ENCODE results near the gene MLX.
"Not testable (repeated sequence)": the region's sequence is repeated elsewhere in the genome, so short reads cannot be mapped to it uniquely, and the experiment has no call there.

The MLX gene

DNA sequence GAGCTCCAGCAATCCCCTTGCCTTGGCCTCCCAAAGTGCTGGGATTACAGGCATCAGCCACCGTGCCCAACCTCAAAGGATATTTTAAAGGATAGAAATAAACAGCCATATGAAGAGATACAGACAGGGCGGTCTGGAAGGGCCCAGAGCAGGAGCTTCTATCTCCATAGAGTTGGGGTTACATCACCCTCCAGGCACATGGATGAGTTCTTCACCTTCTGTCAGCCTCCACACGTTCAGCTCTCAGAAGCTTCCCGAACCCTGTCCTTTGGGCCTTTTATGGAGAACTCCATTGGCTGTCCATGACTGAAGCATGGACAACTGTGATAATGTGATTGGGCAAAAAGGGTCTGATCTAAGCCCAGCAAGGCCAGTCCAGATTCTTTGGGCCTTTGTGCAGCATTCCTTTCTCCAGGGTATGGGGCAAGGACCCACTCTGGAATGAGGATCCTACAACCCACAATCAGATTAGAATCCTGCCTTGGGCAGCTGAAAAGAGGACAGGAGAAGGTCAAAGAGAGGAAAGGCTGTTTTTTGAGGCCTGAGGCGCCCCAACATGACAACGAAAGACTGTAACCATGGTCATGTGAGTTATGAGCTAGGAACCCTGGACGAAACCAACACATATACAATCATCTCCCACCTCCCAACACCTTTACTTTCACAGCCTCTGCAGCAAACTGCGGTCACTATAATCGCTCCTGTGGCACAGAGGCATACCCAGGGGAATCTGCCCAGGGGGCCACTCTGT is 21.0 kb upstream of the MLX start:
- not testable (repeated sequence) for H3K4me3 Mint-ChIP-seq; DNase-seq (ENCODE audit: low spot score in 2 of 2); H3K9me3 Mint-ChIP-seq; ATAC-seq; H3K27ac Mint-ChIP-seq; H3K36me3 Mint-ChIP-seq
- peaks cover 17% of the 10 kb centered on the region for H3K4me1 Mint-ChIP-seq

DNA sequence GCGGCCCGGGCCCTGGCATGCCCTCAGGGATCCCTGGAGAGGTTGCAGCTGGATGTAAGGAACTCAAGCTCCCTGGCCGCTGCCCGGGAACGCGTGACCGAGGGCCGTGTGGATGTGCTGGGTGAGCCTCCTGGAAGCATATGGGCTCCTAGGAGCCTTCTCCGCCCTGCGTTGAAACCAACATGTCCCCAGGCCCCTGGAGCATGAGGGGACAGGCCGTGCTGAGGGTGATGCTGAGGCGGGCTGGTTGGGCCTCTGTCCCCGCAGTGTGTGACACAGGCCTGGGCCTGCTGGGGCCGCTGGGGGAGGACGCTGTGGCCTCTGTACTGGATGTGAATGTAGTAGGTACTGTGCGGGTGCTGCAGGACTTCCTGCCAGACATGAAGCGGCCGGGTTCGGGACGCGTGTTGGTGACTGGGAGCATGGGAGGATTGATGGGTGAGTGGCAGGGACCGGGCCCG is 19.9 kb upstream of the MLX start:
- DNase-seq (ENCODE audit: low spot score in 2 of 2) (no peak), ATAC-seq (no peak)
- H3K4me3 Mint-ChIP-seq, result peak overlapping the region; percentile 34
- peaks cover 9% of the 10 kb centered on the region for H3K4me1 Mint-ChIP-seq
- no peaks in the 10 kb centered on the region for H3K36me3 Mint-ChIP-seq
- no peaks in the 10 kb centered on the region for H3K9me3 Mint-ChIP-seq
- no peak overlapping the region for H3K27ac Mint-ChIP-seq

DNA sequence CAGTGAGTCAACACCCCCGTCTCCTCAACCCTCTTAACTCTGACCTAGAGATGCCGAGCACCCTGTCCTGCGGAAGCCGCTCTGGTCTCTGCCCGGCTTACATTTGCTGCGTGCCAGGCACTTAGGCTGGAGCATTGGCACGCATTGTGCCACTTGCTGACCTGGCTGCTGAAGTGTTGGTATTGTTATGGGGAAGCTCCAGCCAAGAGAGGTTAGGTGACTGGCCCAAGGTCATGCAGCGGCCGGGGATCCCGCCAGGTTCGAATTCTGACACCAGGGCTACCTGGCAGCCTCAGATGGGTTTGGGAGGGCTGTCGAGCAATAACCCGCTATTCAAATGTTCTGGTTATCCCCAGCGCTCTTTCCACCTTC is 19.2 kb upstream of the MLX start:
- Mint-ChIP-seq H3K4me1 (peaks cover 9% of the 10 kb centered on the region), H3K27ac (no peak overlapping the region), H3K36me3 (no peaks in the 10 kb centered on the region), H3K4me3 (peak overlapping the region; percentile 34), H3K9me3 (no peaks in the 10 kb centered on the region)
- DNase-seq (ENCODE audit: low spot score in 2 of 2), result no peak
- no peak for ATAC-seq

DNA sequence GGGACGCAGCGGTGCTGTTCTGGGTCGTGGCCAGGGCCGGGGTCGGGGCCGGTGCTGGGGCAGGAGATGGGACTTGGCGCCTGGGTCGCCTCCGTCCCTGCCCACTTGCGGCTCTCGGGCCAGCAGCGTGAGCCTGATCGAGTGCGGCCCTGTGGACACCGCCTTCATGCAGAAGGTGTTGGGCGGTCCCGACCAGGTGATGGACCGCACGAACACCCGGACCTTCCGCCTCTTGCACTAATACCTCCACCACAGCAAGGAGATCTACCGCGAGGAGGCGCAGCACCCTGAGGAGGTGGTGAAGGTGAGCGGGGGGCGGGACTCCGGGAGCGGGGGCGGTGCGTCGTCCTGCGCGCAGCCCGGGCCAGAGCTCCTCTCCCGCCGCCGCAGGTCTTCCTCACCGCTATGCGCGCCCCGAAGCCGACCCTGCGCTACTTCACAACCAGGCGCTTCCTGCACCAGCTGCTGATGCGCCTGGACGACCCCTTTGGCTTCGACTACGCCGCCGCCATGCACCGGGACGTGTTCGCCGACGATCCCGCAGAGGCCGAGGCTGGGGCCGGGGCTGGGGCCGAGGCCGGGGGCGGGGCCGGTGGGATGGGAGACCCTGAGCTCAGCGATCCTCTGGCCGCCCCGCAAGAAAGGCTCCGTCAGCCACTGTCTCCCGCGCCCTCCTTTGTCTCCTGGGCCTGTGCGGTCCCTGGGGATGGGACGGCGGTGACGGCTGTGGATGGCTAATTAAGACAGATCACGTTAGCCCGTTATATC is 18.6 kb upstream of the MLX start:
- H3K9me3 Mint-ChIP-seq, result no peaks in the 10 kb centered on the region
- peaks cover 11% of the 10 kb centered on the region for H3K4me1 Mint-ChIP-seq
- H3K27ac Mint-ChIP-seq, result no peak overlapping the region

DNA sequence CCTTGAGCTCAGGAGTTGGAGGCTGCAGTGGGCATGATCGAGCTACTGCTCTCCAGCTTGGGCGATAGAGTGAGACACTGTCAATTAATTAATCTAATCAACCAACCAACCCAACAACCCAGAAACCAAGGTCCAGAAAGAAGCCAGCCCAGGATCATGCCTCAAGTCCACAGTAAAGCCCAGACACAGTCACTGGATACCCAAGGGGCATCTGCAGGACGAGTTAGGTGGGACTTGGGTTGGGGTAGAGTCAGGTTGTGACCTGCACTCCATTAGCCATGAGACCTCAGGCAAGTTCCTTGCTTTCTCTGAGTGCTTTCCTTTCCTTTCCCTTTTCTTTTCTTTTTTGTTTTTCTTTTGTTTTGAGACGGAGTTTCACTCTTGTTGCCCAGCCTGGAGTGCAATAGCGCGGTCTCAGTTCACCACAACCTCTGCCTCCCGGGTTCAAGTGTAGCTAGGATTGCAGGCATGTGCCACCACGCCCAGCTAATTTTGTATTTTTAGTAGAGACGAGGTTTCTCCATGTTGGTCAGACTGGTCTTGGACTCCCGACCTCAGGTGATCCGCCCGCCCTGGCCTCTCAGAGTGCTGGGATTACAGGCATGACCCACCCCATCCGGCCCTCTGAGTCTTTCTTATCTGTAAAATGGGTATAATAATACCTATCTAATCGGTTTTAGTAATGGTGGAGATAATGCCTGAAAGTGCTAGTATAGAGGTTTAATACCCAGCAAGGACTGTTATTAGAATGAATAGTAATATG is 17.7 kb upstream of the MLX start:
- ATAC-seq (no peak), DNase-seq (ENCODE audit: low spot score in 2 of 2) (no peak)
- Mint-ChIP-seq H3K27ac (no peak overlapping the region), H3K4me1 (peaks cover 19% of the 10 kb centered on the region), H3K36me3 (no peaks in the 10 kb centered on the region), H3K9me3 (no peaks in the 10 kb centered on the region), H3K4me3 (peak overlapping the region; percentile 34)

More for the DNA sequence above, 18.6 kb upstream of the MLX start:
- Mint-ChIP-seq H3K36me3 (no peaks in the 10 kb centered on the region), H3K4me3 (peak overlapping the region; percentile 34)
- DNase-seq (ENCODE audit: low spot score in 2 of 2), result peak; percentile 57 to 78
- peak; percentile 85 for ATAC-seq

DNA sequence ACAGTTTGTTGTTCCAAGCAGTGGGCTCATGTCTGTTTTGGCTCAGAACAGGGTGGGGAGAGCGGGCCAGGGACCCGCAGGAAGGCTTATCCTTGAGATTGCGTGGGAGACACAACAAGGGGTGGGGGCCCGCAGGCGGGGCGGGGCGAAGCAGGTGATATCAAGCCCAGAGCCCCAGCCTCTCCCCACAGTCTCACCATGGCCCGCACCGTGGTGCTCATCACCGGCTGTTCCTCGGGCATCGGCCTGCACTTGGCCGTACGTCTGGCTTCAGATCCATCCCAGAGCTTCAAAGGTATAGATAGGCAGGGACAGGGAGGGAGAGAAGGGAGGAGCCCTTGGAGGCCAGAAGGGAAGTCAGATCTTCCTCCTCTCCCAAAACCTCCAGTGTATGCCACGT is 14.2 kb upstream of the MLX start, which contains the start of gene HSD17B1:
HSD17B1 (plus strand) TSS at position 188 of the 400 bp plus-strand sequence; CDS start at position 199, 11 bp downstream.
- not testable (repeated sequence) for DNase-seq (ENCODE audit: low spot score in 2 of 2); H3K9me3 Mint-ChIP-seq; ATAC-seq; H3K36me3 Mint-ChIP-seq
- H3K4me3 Mint-ChIP-seq, result peak within 1 kb of the TSS; percentile 90
- peaks cover 25% of the 10 kb centered on the region for H3K4me1 Mint-ChIP-seq
- H3K27ac Mint-ChIP-seq, result peak within 1 kb of the TSS; percentile 93

DNA sequence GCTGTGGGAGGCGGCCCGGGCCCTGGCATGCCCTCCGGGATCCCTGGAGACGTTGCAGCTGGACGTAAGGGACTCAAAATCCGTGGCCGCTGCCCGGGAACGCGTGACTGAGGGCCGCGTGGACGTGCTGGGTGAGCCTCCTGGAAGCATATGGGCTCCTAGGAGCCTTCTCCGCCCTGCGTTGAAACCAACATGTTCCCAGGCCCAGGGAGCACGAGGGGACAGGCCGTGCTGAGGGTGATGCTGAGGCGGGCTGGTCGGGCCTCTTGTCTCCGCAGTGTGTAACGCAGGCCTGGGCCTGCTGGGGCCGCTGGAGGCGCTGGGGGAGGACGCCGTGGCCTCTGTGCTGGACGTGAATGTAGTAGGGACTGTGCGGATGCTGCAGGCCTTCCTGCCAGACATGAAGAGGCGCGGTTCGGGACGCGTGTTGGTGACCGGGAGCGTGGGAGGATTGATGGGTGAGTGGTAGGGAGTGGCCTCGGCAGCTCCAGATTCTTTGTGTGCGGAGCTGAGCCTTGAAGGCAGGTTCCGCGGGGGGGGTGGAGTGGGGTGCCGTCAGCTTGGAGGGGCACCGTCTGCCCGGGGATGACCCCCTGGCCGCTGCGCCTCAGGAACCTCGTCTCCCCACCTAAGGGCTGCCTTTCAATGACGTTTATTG is 13.6 kb upstream of the MLX start:
- Mint-ChIP-seq H3K9me3 (no peaks in the 10 kb centered on the region), H3K27ac (no peak overlapping the region)

DNA sequence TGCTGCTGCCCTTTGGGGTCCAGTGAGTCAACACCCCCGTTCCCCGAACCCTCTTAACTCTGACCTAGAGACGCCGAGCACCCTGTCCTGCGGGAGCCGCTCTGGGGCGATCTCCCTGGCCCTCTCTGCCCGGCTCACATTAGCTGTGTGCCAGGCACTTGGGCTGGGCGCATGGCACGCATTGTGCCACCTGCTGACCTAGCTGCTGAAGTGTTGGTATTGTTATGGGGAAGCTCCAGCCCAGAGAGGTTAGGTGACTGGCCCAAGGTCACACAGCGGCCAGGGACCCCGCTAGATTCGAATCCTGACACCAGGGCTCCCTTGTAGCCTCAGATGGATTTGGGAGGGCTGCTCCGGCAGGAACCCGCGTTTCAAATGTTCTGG is 13.0 kb upstream of the MLX start:
- Mint-ChIP-seq H3K36me3 (no peaks in the 10 kb centered on the region), H3K9me3 (no peaks in the 10 kb centered on the region), H3K4me3 (peak overlapping the region; percentile 90), H3K27ac (peak overlapping the region; percentile 93), H3K4me1 (peaks cover 22% of the 10 kb centered on the region)
- peak; percentile 9 for ATAC-seq
- no peak for DNase-seq (ENCODE audit: low spot score in 2 of 2)

More for the DNA sequence above, 13.6 kb upstream of the MLX start:
- DNase-seq (ENCODE audit: low spot score in 2 of 2), result no peak
- H3K36me3 Mint-ChIP-seq, result no peaks in the 10 kb centered on the region
- no peak for ATAC-seq
- H3K4me3 Mint-ChIP-seq, result peak overlapping the region; percentile 90
- H3K4me1 Mint-ChIP-seq, result peaks cover 25% of the 10 kb centered on the region

DNA sequence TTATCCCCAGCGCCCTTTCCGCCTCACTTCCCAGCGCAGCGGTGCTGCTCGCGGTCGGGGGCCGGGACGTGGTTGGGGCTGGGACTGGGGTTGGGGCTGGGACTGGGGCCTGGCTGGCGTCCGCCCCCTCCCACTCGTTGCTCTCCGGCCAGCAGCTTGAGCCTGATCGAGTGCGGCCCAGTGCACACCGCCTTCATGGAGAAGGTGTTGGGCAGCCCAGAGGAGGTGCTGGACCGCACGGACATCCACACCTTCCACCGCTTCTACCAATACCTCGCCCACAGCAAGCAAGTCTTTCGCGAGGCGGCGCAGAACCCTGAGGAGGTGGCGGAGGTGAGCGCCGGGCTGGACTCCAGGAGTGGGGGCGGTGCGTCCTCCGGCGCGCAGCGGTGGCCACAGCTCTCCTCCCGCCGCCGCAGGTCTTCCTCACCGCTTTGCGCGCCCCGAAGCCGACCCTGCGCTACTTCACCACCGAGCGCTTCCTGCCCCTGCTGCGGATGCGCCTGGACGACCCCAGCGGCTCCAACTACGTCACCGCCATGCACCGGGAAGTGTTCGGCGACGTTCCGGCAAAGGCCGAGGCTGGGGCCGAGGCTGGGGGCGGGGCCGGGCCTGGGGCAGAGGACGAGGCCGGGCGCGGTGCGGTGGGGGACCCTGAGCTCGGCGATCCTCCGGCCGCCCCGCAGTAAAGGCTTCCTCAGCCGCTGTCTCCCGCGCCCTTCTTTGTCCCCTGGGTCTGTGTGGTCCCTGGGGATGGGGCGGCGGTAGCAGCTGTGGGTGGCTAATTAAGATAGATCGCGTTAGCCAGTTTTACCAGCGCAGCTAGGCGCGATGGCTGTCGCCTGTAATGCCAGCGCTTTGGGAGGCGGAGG is 12.4 kb upstream of the MLX start:
- peak overlapping the region; percentile 93 for H3K27ac Mint-ChIP-seq
- no peaks in the 10 kb centered on the region for H3K9me3 Mint-ChIP-seq
- ATAC-seq (peak; percentile 90), DNase-seq (ENCODE audit: low spot score in 2 of 2) (peak; percentile 71 to 90)
- peaks cover 16% of the 10 kb centered on the region for H3K4me1 Mint-ChIP-seq
- H3K4me3 Mint-ChIP-seq, result peak overlapping the region; percentile 90
- H3K36me3 Mint-ChIP-seq, result no peaks in the 10 kb centered on the region

DNA sequence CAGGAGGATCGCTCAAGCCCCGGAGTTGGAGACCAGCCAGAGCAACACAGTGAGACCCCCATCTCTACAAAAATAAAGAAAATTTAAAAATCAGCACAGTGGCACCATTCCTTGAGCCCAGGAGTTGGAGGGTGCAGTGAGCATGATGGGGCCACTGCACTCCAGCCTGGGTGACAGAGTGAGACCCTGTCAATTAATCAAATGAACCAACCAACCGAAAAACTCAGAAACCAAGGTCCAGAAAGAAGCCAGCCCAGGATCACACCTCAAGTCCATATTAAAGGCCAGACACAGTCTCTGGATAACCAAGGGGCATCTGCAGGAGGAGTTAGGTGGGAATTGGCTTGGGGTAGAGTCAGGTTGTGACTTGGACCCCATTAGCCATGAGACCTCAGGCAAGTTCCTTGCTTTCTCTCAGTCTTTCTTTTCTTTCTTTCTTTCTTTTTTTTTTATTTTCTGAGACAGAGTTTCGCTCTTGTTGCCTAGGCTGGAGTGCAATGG is 11.7 kb upstream of the MLX start:
- H3K4me1 Mint-ChIP-seq, result peaks cover 16% of the 10 kb centered on the region
- no peaks in the 10 kb centered on the region for H3K9me3 Mint-ChIP-seq
- DNase-seq (ENCODE audit: low spot score in 2 of 2) (no peak), ATAC-seq (peak; percentile 1)
- H3K4me3 Mint-ChIP-seq, result peak overlapping the region; percentile 90
- peak overlapping the region; percentile 93 for H3K27ac Mint-ChIP-seq
- H3K36me3 Mint-ChIP-seq, result no peaks in the 10 kb centered on the region

DNA sequence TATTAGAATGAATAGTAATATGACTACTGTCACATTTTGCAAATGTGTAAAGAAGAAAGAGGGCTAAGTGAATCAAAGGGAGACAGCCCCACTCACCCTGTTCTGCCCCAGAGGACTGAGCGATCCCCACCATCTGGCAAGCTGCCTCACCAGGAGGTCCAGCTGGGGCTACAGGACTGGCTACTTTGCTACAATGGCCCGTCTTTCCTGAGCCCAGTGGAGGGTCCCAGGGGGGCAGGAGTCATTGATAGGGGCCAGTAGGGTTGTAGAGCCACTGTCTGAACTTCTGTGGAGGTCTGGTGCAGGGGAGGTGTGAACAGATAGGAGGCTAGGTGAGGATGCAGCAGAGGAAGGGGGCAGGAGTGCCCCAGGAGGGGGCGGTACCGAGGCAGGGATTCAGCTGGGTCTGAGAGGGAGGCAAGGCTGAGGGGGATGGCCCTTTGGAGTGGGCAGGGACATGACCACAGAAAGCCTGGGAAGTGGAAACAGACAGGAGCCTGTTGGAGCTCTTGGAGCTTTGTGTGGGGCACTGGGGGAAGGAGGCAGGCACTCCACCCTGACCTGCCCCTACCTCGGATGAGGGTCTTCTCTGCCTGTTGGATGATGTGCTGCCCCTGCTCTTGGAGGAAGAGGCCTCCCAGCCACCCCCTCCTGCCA is 10.8 kb upstream of the MLX start:
- H3K9me3 Mint-ChIP-seq; H3K27ac Mint-ChIP-seq; H3K36me3 Mint-ChIP-seq; DNase-seq (ENCODE audit: low spot score in 2 of 2): not testable (repeated sequence)
- ATAC-seq, result peak; percentile 14
- Mint-ChIP-seq H3K4me3 (peak overlapping the region; percentile 90), H3K4me1 (peaks cover 16% of the 10 kb centered on the region)

DNA sequence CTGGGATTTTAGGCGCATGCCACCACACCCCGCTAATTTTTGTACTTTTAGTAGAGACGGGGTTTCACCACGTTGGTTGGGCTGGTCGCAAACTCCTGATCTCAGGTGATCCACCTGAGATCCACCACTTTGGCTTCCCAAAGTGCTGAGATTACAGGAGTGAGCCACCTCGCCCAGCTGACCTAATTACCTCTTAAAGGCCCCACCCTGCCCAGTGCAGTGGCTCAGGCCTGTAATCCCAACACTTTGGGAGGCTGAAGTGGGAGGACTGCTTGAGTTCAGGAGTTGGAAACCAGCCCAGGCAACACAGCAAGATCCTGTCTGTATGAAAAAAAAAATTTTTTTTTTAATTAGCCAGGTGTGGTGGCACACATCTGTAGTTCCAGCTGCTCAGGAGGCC is 7.8 kb upstream of the MLX start:
- Mint-ChIP-seq H3K36me3 (peaks cover 24% of the 10 kb centered on the region), H3K27ac (no peak overlapping the region), H3K4me1 (peaks cover 28% of the 10 kb centered on the region), H3K9me3 (no peaks in the 10 kb centered on the region), H3K4me3 (no peak overlapping the region)
- ATAC-seq (no peak), DNase-seq (ENCODE audit: low spot score in 2 of 2) (no peak)

DNA sequence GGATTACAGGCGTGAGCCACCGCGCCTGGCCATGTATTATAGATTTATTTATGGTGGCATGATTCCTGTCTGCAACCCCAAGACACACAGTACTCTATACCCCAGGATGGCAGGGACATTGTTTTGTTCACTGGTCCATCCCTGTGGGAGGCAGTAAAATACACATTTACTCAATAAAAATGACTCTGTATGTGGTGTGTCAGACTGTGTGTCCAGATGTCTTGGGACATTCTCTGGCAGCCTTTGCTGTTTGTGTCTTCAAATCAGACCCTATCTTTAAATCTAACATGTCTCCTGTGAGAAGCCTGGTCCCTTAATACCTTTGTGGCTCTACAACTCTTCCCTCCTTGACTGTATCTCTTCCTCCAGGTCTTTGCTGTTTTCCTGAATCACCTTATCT is 6.7 kb upstream of the MLX start:
- Mint-ChIP-seq H3K36me3 (peaks cover 25% of the 10 kb centered on the region), H3K4me3 (peak overlapping the region; percentile 92), H3K27ac (peak overlapping the region; percentile 27), H3K4me1 (peaks cover 36% of the 10 kb centered on the region), H3K9me3 (no peaks in the 10 kb centered on the region)
- no peak for ATAC-seq
- no peak for DNase-seq (ENCODE audit: low spot score in 2 of 2)

Measured in stimulated activated effector memory CD8-positive, alpha-beta T cell treated with anti-CD3 and anti-CD28 coated beads, Interleukin-12 subunit alpha, Interleukin-12 subunit beta, amount 100 ng/mL, for 72 hours (primary cell).